ENCODE measurements around the gene MRPL48.
"Not testable (repeated sequence)": the region's sequence is repeated elsewhere in the genome, so short reads cannot be mapped to it uniquely, and the experiment has no call there.

The MRPL48 gene

DNA sequence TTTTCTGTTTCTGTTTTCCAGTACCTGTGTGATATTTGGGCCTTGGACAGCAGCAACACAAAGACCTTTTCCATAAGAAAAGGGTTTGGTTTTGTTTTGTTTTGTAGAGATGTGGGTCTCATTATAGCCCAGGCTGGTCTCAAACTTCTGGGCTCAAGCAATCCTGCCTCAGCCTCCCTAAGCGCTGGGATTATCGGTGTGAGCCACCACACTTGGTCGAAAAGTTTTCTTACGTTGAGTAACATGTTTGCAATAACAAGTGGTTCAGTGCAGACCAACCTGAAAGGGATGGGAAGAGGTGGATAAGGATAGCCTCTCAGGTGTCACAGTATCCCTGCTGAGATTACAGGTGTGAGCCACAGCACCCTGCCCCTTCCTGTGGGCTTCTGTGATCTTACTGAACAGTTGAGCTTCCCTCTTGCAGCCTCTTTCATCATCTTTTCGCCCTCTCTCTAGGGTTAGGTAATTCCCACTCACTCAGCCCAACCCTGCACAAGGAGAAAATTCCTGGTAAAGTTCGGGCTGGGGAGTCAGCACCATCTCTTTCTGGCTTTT is 3.5 kb upstream of the MRPL48 start:
- Histone ChIP-seq H3K36me3 (ENCODE audit: insufficient read depth, low read length) (no peaks in the 10 kb centered on the region), H2AFZ (ENCODE audit: low read depth, low read length) (no peak overlapping the region), H3K27me3 (ENCODE audit: insufficient read depth, low read length, poor library complexity) (no peaks in the 10 kb centered on the region), H3K9ac (ENCODE audit: low read depth, low read length) (no peak overlapping the region), H3K4me3 (ENCODE audit: low read depth in 1 of 2, low read length in 2 of 2) (no peak overlapping the region), H3K4me1 (ENCODE audit: insufficient read depth, low read length) (peaks cover 55% of the 10 kb centered on the region), H3K27ac (ENCODE audit: low read length) (no peak overlapping the region; the same call in 1 of the 2 replicates), H4K20me1 (ENCODE audit: insufficient read depth, low read length) (no peaks in the 10 kb centered on the region), H3K9me3 (ENCODE audit: insufficient read depth, low read length, severe bottlenecking) (no peaks in the 10 kb centered on the region), H3K4me2 (ENCODE audit: insufficient read depth, low read length) (no peak overlapping the region), H3K79me2 (ENCODE audit: insufficient read depth, low read length) (peaks cover 24% of the 10 kb centered on the region)
- DNase-seq (peak; percentile 54), ATAC-seq (ENCODE audit: insufficient read depth, low read depth) (no peak)
- TF ChIP-seq CTCF (IDR thresholded peaks at IDR 0.05; ENCODE audit: borderline replicate concordance, extremely low read depth, low read length, poor library complexity, severe bottlenecking), result no peak
- TF ChIP-seq EZH2 (IDR thresholded peaks at IDR 0.05; ENCODE audit: borderline replicate concordance, low read depth, low read length, severe bottlenecking), result no peak

- Histone ChIP-seq H3K9ac (ENCODE audit: low read depth, low read length) (peak overlapping the region; percentile 11; the same call in 1 of the 2 replicates), H3K79me2 (ENCODE audit: insufficient read depth, low read length) (peaks cover 30% of the 10 kb centered on the region), H3K9me3 (ENCODE audit: insufficient read depth, low read length, severe bottlenecking) (no peaks in the 10 kb centered on the region), H3K27me3 (ENCODE audit: insufficient read depth, low read length, poor library complexity) (no peaks in the 10 kb centered on the region), H4K20me1 (ENCODE audit: insufficient read depth, low read length) (no peaks in the 10 kb centered on the region), H3K4me2 (ENCODE audit: insufficient read depth, low read length) (no peak overlapping the region), H3K4me3 (ENCODE audit: low read depth in 1 of 2, low read length in 2 of 2) (no peak overlapping the region), H3K4me1 (ENCODE audit: insufficient read depth, low read length) (peaks cover 60% of the 10 kb centered on the region), H3K27ac (ENCODE audit: low read length) (peak overlapping the region; percentile 38; the same call in 1 of the 2 replicates), H3K36me3 (ENCODE audit: insufficient read depth, low read length) (no peaks in the 10 kb centered on the region), H2AFZ (ENCODE audit: low read depth, low read length) (no peak overlapping the region)
- TF ChIP-seq CTCF (IDR thresholded peaks at IDR 0.05; ENCODE audit: borderline replicate concordance, extremely low read depth, low read length, poor library complexity, severe bottlenecking) (no peak), EZH2 (IDR thresholded peaks at IDR 0.05; ENCODE audit: borderline replicate concordance, low read depth, low read length, severe bottlenecking) (no peak)
- ATAC-seq (ENCODE audit: insufficient read depth, low read depth), result no peak
- no peak for DNase-seq
Measured at GRCh38 chr11:73784734-73785133, 2.9 kb upstream of the MRPL48 start.

- peak overlapping the region; percentile 11; the same call in 1 of the 2 replicates for H3K9ac ChIP-seq (ENCODE audit: low read depth, low read length)
- not testable (repeated sequence) for H2AFZ ChIP-seq (ENCODE audit: low read depth, low read length); ATAC-seq (ENCODE audit: insufficient read depth, low read depth); H3K4me3 ChIP-seq (ENCODE audit: low read depth in 1 of 2, low read length in 2 of 2); H4K20me1 ChIP-seq (ENCODE audit: insufficient read depth, low read length); H3K9me3 ChIP-seq (ENCODE audit: insufficient read depth, low read length, severe bottlenecking); DNase-seq; H3K36me3 ChIP-seq (ENCODE audit: insufficient read depth, low read length); H3K27me3 ChIP-seq (ENCODE audit: insufficient read depth, low read length, poor library complexity)
- H3K4me2 ChIP-seq (ENCODE audit: insufficient read depth, low read length), result 0 out of 2 replicates have a peak overlapping the region, but pooled peaks have one; percentile 14
- peaks cover 54% of the 10 kb centered on the region for H3K4me1 ChIP-seq (ENCODE audit: insufficient read depth, low read length)
- peak overlapping the region; percentile 38; the same call in 1 of the 2 replicates for H3K27ac ChIP-seq (ENCODE audit: low read length)
- H3K79me2 ChIP-seq (ENCODE audit: insufficient read depth, low read length), result peaks cover 35% of the 10 kb centered on the region
Measured at GRCh38 chr11:73785467-73785866, 2.2 kb upstream of the MRPL48 start.

DNA sequence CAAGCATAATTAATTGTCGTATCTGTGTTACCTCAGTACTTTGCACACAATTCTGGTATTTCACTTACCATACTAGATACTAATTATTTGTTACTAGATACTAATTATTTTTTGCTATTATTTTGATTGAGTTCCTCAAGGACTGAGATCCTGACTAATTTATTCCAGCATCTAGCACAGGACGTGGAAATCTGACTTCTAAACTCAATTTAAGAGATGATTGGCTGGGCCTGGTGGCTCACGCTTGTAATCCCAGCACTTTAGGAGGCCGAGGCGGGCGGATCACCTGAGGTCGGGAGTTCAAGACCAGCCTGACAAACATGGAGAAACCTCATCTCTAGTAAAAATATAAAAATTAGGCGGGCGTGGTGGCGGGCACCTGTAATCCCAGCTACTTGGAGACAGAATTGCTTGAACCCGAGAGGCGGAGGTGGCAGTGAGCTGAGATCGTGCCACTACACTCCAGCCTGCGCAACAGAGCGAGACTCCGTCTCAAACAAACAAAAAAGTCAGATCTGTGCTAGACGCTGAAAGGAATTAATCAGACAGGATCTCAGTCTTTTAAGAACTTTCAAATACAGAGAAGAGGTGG is 527 bp upstream of the MRPL48 start:
- H3K79me2 ChIP-seq (ENCODE audit: insufficient read depth, low read length), result peaks cover 52% of the 10 kb centered on the region
- no peaks in the 10 kb centered on the region for H3K27me3 ChIP-seq (ENCODE audit: insufficient read depth, low read length, poor library complexity)
- peak overlapping the region; percentile 64 for H3K4me2 ChIP-seq (ENCODE audit: insufficient read depth, low read length)
- peak overlapping the region; percentile 77 for H3K9ac ChIP-seq (ENCODE audit: low read depth, low read length)
- peak overlapping the region; percentile 52 to 75 for H3K4me3 ChIP-seq (ENCODE audit: low read depth in 1 of 2, low read length in 2 of 2)
- peaks cover 4% of the 10 kb centered on the region for H3K36me3 ChIP-seq (ENCODE audit: insufficient read depth, low read length)
- H2AFZ ChIP-seq (ENCODE audit: low read depth, low read length), result peak overlapping the region; percentile 91
- H3K27ac ChIP-seq (ENCODE audit: low read length), result peak overlapping the region; percentile 99
- peaks cover 51% of the 10 kb centered on the region for H3K4me1 ChIP-seq (ENCODE audit: insufficient read depth, low read length)
- TF ChIP-seq EZH2 (IDR thresholded peaks at IDR 0.05; ENCODE audit: borderline replicate concordance, low read depth, low read length, severe bottlenecking), result no peak
- no peak for TF ChIP-seq CTCF (IDR thresholded peaks at IDR 0.05; ENCODE audit: borderline replicate concordance, extremely low read depth, low read length, poor library complexity, severe bottlenecking)
- no peak for ATAC-seq (ENCODE audit: insufficient read depth, low read depth)
- H3K9me3 ChIP-seq (ENCODE audit: insufficient read depth, low read length, severe bottlenecking), result no peaks in the 10 kb centered on the region
- DNase-seq, result peak; percentile 21
- no peaks in the 10 kb centered on the region for H4K20me1 ChIP-seq (ENCODE audit: insufficient read depth, low read length)

All from DND-41 (cell line).